HG03342 (cell line): Measurements from ENCODE around the gene SH3RF3.
A peak's percentile ranks its signal among the peaks of the same experiment; 100 is the strongest.

Experiments used
- ATAC-seq: cut with Tn5 transposase; IDR thresholded peaks from one replicate; pipeline ENCODE4 v1.9.1; 2021; ENCODE audit warnings: mild to moderate bottlenecking, moderate library complexity; ENCODE audit not compliant: unreplicated experiment

The SH3RF3 gene

DNA sequence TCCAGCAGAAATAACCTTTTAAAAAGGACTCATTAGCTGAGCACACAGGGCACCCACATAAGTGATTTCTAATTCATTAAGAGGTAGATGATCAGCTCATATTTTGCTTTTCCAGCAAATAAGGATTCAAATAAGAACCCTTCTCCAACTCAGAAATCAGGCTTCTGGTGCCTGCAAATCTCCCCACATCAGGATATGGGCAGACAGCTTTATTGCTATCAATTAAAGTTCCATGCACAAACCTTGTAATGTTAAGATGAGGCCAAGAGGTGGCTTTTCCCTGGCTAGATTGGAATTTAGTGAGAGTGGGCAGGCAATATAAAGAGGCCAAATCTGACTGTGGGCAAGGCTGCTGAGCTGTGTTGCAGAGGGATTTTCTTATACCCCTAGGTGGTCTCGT is 193.6 kb downstream of the SH3RF3 start:
- no peak for ATAC-seq

DNA sequence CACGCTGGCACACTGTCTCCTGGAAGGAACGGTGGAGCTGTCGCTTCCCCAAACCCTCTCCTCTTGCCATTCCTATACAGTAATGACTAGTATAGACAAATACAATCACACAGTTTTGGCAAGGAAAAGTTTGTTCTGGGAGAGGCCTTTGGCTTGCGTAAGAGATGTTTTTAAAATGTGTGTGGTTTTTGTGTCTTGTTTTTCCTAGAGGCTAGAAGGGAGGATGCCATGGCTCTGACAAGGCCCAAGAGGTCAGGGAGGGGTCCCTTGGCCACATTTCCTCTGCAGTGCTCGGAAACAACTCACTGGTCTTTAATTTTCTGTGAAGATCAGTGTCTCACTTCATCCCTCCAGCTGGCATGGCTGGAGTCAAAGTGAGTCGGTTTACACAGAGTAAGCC is 195.9 kb downstream of the SH3RF3 start:
- ATAC-seq: no peak

GRCh38 chr2:109325570-109325969 is 196.6 kb downstream of the SH3RF3 start:
- no peak for ATAC-seq

GRCh38 chr2:109326306-109326705 is 197.3 kb downstream of the SH3RF3 start:
- no peak for ATAC-seq

- no peak for ATAC-seq
Measured at GRCh38 chr2:109330056-109330455, 201.1 kb downstream of the SH3RF3 start.

DNA sequence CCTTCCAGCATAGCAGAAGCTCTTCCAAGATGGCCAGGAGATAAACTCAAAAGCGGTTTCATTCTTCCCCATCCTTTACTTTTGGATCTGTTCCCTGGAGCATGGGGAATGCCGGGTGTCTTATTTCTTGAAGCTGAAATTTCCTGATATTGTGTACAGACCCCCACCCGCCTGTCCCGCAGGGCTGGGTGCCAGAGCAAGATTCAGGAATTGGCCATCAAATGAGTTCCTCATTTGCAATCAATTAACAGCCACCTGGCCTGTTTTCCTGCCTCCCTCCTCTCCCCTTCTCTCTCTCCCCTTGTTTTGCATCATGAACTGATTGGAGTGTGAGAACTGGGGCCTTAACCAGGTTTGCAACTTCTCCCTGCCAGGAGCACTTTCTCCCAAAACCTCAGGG is 202.1 kb downstream of the SH3RF3 start:
- ATAC-seq: no peak

DNA sequence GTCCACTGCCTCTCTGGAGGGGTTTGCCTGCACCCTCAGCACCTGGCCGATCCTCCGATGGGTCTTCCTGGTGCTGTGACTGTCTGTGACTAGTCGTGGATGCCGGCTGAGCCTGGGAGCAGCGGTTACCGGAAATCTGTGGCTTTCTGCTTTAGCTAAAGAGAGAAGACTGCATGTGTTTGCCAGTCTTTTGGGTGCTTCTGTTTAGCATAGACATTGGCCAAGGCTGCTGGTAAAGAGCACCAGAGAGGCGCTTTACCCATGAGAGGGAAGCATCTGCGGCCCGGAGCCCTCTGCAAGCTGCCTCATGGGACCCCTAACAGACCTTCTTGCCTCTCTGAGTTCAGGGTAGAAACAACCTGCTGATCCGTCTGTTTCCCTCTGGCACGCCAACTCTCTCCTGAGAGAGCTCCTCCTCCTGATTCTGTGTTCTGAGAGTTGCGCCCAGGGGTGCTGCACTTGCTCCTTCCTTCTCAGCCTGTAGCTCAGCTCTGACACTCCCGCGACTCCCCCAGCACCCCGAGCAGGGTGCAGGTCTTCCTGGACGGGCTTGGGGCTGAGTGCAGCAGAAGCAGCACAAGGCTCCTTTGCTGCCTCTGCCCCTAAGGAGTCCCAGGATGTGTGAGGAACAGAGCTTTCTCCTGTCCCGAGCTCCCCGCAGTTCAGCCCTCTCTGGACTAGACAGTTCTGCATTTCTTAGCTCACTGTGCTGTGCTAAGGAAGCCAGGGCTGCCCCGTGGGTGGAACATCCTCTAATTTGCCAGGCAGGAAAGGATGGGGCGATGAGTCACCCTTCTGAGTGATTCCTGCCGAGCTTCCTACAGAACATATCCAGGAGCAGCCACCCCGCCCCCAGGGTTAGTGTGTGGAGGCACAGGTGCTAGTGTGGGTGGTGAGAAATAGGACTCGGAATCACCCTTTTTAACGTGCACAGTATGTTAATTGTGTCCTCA is 203.2 kb downstream of the SH3RF3 start:
- peak; percentile 36 for ATAC-seq

DNA sequence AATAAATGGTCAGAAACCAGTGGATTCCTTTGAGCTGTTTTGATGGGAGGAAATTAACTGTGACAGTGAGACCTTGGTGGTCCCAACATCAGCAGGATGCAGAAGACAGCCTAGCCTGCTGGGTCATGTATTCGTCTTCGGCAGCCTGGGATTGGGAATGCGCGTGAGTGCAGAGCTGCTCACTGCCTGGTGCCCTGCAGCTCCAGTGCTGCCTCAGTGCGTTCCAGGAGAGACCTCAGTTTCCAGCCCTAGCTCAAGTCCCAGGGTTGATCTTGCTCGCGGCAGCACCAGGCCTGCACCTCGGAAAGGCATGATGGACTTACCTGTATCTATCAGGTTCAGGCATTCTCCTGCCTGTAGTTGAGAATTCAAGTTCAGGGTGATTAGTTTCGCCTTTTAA is 203.9 kb downstream of the SH3RF3 start:
- no peak for ATAC-seq

GRCh38 chr2:109333414-109334210 is 204.6 kb downstream of the SH3RF3 start:
- no peak for ATAC-seq

- no peak for ATAC-seq
Measured at GRCh38 chr2:109335631-109336176, 206.7 kb downstream of the SH3RF3 start.

GRCh38 chr2:109336296-109336695 is 207.3 kb downstream of the SH3RF3 start:
- ATAC-seq: no peak

DNA sequence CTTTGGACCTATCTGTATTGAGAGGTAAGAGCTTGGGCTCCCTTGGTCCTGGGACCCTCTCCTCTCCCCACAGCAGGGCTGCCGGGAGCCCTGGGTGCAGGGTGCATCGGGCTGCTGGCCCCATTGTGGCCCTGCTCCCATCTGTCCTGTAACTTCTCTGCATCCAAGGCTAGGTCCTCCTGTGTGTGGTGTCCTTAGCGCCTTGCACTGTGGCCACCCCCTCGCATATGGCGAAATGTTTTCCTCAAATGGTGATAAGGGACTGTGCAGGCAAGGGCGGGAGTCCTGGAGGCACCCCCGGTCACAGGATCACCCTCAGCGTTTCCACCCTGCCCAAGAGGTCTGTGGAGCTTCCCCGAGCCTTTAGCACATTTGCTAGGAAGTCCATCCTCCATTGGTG is 208.2 kb downstream of the SH3RF3 start:
- no peak for ATAC-seq

DNA sequence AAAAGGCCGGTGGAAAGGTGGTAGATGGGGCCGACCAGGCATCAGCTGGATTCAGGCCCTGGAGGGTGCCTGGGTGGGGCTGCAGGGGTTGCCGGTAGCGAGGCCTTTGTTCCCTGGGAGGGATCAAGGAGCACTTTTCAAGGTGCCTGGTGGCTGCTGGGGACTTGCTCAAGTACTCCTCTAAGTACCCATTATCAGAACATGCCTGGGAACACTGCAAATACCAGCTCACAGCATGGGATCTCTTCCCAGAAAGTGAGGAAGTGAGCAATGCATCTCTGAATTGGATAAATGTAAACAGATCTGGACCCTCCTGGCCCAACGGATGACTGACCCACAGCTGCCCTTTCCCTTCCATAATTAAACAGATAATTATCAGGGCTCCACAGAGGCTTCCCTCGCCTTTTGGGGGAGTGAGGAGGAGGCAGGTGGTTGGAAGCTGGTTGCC is 210.5 kb downstream of the SH3RF3 start:
- ATAC-seq: no peak

DNA sequence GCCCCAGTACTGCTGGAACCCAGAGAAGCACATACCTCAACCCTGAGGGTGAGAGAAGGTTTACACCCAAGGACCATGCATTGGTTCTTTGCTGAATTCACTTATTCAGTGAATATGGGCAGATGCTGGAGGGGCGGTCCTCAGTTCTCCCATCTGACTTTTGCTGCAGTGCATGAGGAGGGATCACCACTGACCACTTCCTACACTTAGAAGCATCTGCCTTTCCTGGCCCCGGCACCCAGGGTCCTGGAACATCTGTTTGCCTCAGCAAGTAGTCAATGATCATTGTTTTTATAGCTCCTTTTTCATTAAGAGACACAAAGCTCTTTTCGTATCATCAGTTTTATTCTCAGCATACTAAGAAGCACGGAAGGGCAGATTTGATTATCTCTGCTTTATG is 211.4 kb downstream of the SH3RF3 start:
- ATAC-seq: no peak

GRCh38 chr2:109341355-109342255 is 212.6 kb downstream of the SH3RF3 start:
- ATAC-seq: no peak

DNA sequence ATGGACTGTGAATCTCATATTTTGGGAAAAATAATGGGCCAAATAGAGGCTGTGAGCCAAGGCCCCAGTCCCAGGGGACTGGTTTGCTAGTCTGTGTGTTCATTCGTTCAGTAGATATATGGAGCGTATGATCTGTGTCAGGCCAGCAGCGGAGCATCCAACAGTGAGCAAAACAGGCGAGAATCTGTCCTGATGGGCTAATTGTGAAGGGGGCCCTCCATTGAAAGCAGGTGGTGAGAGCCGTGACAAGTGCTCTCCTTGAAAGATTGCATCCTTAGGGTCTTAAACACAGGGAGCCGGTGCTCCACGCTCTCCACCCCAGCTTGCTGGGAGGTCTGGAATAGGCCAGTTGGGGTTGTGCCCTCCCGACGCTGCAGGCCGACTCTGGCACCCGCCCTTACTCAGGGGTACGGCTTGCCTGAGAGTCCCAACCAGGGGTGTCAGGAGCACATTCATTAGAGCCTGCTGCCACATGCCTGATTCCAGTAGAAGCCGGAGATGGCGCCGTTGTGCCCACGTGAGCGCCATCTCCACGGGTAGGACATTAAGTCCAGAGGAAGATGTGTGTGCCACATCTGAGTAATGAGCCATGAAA is 213.3 kb downstream of the SH3RF3 start:
- no peak for ATAC-seq

DNA sequence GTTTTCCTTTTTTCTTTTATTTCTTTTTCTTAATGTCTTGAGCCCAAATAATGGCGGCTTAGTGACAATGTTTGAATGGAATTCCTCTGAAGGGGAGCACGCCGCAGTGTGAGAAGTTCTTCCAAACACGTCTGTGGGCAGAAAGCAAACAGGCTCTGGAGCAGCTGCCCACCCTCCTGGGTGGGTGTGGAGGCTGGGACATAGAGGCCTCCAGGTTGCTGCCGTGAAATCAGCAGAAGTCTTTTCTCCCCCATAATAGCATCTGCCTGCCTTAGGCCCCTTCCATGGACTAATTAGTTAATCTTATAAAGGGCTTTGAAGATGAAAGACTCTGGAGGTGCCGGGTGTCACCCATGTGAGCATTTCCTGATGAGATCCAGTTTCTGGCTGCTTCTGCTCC is 213.9 kb downstream of the SH3RF3 start:
- no peak for ATAC-seq

DNA sequence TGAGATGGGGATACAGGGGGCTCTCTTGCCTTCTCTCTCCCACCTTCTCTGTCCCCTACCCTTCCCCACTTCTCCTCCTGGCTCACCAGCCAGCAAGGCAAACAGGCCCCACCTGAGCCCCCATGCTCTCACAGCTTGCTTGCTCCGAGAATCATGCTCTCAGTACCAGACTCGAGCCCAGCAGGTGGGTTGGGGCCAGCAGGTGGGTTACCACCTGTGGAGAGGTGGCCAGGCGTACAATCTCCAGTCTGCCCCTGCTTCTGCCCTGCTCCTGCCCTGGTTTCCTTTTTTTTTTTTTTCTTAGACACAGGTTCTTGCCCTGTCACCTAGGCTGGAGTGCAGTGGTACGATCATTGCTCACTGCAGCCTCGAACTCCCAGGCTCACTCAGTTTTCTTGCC is 214.5 kb downstream of the SH3RF3 start:
- no peak for ATAC-seq

DNA sequence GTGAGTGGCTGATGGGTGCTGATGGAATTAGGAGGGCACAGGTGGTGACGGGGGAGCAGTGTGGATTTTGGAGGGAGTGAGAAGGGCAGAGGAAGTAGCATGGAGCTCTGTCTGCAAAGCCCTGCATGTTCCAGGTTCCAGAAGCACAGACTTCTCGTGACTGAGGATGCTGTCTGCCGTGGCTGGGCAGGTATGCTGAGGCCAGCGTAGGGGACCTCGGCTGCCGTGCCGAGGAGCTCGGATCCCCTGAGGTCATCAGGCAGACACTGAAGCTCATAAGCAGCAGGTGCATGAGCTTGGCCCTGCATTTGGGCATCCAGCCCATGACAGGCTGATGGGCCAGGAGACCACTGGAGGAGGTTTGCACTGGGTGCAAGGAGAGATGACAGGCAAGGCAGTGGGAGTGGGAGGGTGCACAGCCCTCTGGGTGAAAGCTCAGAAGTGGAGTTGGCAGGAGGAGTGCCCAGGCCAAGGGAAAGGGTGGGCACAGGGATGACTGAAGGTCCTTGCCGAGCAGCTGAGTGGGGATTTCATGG is 215.3 kb downstream of the SH3RF3 start:
- ATAC-seq: no peak

DNA sequence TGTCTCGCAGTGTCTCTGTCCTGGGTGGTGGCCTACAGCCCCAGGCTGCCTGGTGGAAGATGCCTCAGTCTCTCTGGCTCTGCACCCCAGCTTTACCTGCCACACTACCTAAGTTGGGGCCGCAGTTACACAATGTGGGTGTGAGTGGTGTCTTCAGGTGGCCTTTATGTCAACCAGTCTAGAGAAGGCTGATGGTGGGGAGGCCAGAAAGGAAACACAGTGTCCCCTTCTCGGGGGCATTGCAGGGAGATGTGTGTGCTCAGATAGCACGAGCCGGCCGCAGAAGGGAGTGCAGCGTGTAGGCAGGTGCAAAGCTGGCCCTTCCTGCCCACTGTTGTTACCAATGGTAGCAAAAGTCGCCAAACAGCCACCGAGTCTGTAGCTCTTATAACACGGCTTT is 216.1 kb downstream of the SH3RF3 start:
- no peak for ATAC-seq
